OCI-LY3 (cell line): Measurements from ENCODE around the gene ERC1.

Experiments
- EZH2phosphoT487 ChIP-seq: fragments of 200-600 bp; shearing (Covaris generic); IDR thresholded peaks from 2 replicates; pipeline ENCODE4 v1.6.1; 2018; ENCODE audit warnings: antibody characterized with exemption, mixed run types, low read depth
- TF ChIP-seq, protein P1 (sequence below): fragments of 200-600, 300-600 bp; sonication (generic); IDR thresholded peaks from 2 replicates; pipeline ENCODE4 v1.5.1; 2014; ENCODE audit warnings: antibody characterized with exemption, low read length, low read depth

DNA sequence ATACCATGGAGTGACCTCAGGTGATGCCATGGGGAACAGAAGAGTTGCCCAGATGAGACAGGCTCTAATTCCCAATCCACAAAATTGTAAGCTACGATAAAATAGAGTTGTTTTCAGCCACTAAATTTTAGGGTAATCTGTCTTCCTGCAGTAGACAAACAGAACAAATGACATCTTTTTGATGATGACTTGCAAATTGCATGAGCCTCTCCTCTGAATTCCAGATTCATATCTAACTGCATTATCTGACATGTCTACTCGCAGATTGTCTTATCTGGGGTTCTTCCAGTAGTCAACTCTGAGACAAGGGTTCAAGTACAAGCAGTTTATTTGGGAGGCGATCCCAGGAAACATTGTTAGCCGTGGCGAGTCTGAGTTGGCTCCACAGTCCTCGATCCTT lies 14.4 kb upstream of the ERC1 start:
- TF ChIP-seq, protein P1, sequence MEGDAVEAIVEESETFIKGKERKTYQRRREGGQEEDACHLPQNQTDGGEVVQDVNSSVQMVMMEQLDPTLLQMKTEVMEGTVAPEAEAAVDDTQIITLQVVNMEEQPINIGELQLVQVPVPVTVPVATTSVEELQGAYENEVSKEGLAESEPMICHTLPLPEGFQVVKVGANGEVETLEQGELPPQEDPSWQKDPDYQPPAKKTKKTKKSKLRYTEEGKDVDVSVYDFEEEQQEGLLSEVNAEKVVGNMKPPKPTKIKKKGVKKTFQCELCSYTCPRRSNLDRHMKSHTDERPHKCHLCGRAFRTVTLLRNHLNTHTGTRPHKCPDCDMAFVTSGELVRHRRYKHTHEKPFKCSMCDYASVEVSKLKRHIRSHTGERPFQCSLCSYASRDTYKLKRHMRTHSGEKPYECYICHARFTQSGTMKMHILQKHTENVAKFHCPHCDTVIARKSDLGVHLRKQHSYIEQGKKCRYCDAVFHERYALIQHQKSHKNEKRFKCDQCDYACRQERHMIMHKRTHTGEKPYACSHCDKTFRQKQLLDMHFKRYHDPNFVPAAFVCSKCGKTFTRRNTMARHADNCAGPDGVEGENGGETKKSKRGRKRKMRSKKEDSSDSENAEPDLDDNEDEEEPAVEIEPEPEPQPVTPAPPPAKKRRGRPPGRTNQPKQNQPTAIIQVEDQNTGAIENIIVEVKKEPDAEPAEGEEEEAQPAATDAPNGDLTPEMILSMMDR: no peak
- TF ChIP-seq EZH2phosphoT487: no peak
